Measurements from ENCODE around the gene TAS2R39. TPM values are rescaled to one million over a fixed set of nuclear protein-coding genes. Genes with fewer than 3 reads are reported as not detected.
A peak's percentile ranks its signal among the peaks of the same experiment; 100 is the strongest.
"Not testable (repeated sequence)": the region's sequence is repeated elsewhere in the genome, so short reads cannot be mapped to it uniquely, and the experiment has no call there.

TAS2R39 gene
- total and polyA plus RNA-seq, 9 donors = 0.32 TPM; not detected in 8

- H3K4me3 ChIP-seq (ENCODE audit: low read length); H3K27ac ChIP-seq (ENCODE audit: low read length); H3K36me3 ChIP-seq (ENCODE audit: control insufficient read depth, insufficient read depth, low read length); H3K4me1 ChIP-seq (ENCODE audit: control insufficient read depth, insufficient read depth, low read length); H3K27me3 ChIP-seq (ENCODE audit: control insufficient read depth, insufficient read depth, low read length); DNase-seq; H3K9me3 ChIP-seq (replicated peaks; ENCODE audit: control insufficient read depth, low read depth, low read length): not testable (repeated sequence)
- WGBS (ENCODE audit: insufficient coverage) = no CpG with 5 or more reads among the region's 4 CpGs
Measured at GRCh38 chr7:143180771-143181170, 2.4 kb upstream of the TAS2R39 start.

GRCh38 chr7:143181349-143181748, 1.9 kb upstream of the TAS2R39 start:
- Histone ChIP-seq H3K27ac (ENCODE audit: low read length) (no peak overlapping the region), H3K4me1 (ENCODE audit: control insufficient read depth, insufficient read depth, low read length) (no peaks in the 10 kb centered on the region), H3K27me3 (ENCODE audit: control insufficient read depth, insufficient read depth, low read length) (no peaks in the 10 kb centered on the region), H3K9me3 (replicated peaks; ENCODE audit: control insufficient read depth, low read depth, low read length) (peaks cover 4% of the 10 kb centered on the region), H3K4me3 (ENCODE audit: low read length) (no peak overlapping the region), H3K36me3 (ENCODE audit: control insufficient read depth, insufficient read depth, low read length) (no peaks in the 10 kb centered on the region)
- 90% methylated on average over 2 of the region's 2 CpGs for WGBS (ENCODE audit: insufficient coverage)
- no peak for DNase-seq

GRCh38 chr7:143185551-143185950, 2.3 kb downstream of the TAS2R39 start:
- WGBS (ENCODE audit: insufficient coverage) = no CpG with 5 or more reads among the region's 1 CpG

GRCh38 chr7:143188994-143189393, 5.8 kb downstream of the TAS2R39 start:
- Histone ChIP-seq H3K9me3 (replicated peaks; ENCODE audit: control insufficient read depth, low read depth, low read length) (no peaks in the 10 kb centered on the region), H3K4me3 (ENCODE audit: low read length) (no peak overlapping the region), H3K4me1 (ENCODE audit: control insufficient read depth, insufficient read depth, low read length) (no peaks in the 10 kb centered on the region), H3K36me3 (ENCODE audit: control insufficient read depth, insufficient read depth, low read length) (no peaks in the 10 kb centered on the region), H3K27ac (ENCODE audit: low read length) (no peak overlapping the region), H3K27me3 (ENCODE audit: control insufficient read depth, insufficient read depth, low read length) (no peaks in the 10 kb centered on the region)
- no peak for DNase-seq
- WGBS (ENCODE audit: insufficient coverage) = 46% methylated on average over 5 of the region's 6 CpGs

More at GRCh38 chr7:143185551-143185950, 2.3 kb downstream of the TAS2R39 start:
- Histone ChIP-seq H3K4me1 (ENCODE audit: control insufficient read depth, insufficient read depth, low read length) (no peaks in the 10 kb centered on the region), H3K27me3 (ENCODE audit: control insufficient read depth, insufficient read depth, low read length) (no peaks in the 10 kb centered on the region), H3K4me3 (ENCODE audit: low read length) (no peak overlapping the region), H3K36me3 (ENCODE audit: control insufficient read depth, insufficient read depth, low read length) (no peaks in the 10 kb centered on the region), H3K27ac (ENCODE audit: low read length) (no peak overlapping the region), H3K9me3 (replicated peaks; ENCODE audit: control insufficient read depth, low read depth, low read length) (no peaks in the 10 kb centered on the region)
- DNase-seq = no peak

- Histone ChIP-seq H3K27me3 (ENCODE audit: control insufficient read depth, insufficient read depth, low read length) (no peaks in the 10 kb centered on the region), H3K4me1 (ENCODE audit: control insufficient read depth, insufficient read depth, low read length) (no peaks in the 10 kb centered on the region), H3K9me3 (replicated peaks; ENCODE audit: control insufficient read depth, low read depth, low read length) (peaks cover 3% of the 10 kb centered on the region), H3K4me3 (ENCODE audit: low read length) (no peak overlapping the region), H3K27ac (ENCODE audit: low read length) (no peak overlapping the region), H3K36me3 (ENCODE audit: control insufficient read depth, insufficient read depth, low read length) (no peaks in the 10 kb centered on the region)
- DNase-seq = no peak
- no CpG with 5 or more reads among the region's 2 CpGs for WGBS (ENCODE audit: insufficient coverage)
Measured at GRCh38 chr7:143193880-143194279, 10.7 kb downstream of the TAS2R39 start.

- Histone ChIP-seq H3K9me3 (replicated peaks; ENCODE audit: control insufficient read depth, low read depth, low read length) (peaks cover 3% of the 10 kb centered on the region), H3K4me1 (ENCODE audit: control insufficient read depth, insufficient read depth, low read length) (no peaks in the 10 kb centered on the region), H3K27me3 (ENCODE audit: control insufficient read depth, insufficient read depth, low read length) (no peaks in the 10 kb centered on the region), H3K27ac (ENCODE audit: low read length) (no peak overlapping the region), H3K4me3 (ENCODE audit: low read length) (no peak overlapping the region), H3K36me3 (ENCODE audit: control insufficient read depth, insufficient read depth, low read length) (no peaks in the 10 kb centered on the region)
- no peak for DNase-seq
- WGBS (ENCODE audit: insufficient coverage) = 100% methylated on average over 1 of the region's 4 CpGs
Measured at GRCh38 chr7:143199040-143199439, 15.8 kb downstream of the TAS2R39 start.

- DNase-seq = no peak
- H3K9me3 ChIP-seq (replicated peaks; ENCODE audit: control insufficient read depth, low read depth, low read length) = no peaks in the 10 kb centered on the region
- H3K4me1 ChIP-seq (ENCODE audit: control insufficient read depth, insufficient read depth, low read length) = no peaks in the 10 kb centered on the region
- H3K27ac ChIP-seq (ENCODE audit: low read length) = no peak overlapping the region
- H3K4me3 ChIP-seq (ENCODE audit: low read length) = no peak overlapping the region
- H3K36me3 ChIP-seq (ENCODE audit: control insufficient read depth, insufficient read depth, low read length) = no peaks in the 10 kb centered on the region
- no peaks in the 10 kb centered on the region for H3K27me3 ChIP-seq (ENCODE audit: control insufficient read depth, insufficient read depth, low read length)
- 94% methylated on average over 2 of the region's 2 CpGs for WGBS (ENCODE audit: insufficient coverage)
Measured at GRCh38 chr7:143202161-143202560, 18.9 kb downstream of the TAS2R39 start.

- 76% methylated on average over 3 of the region's 3 CpGs for WGBS (ENCODE audit: insufficient coverage)
- no peaks in the 10 kb centered on the region for H3K4me1 ChIP-seq (ENCODE audit: control insufficient read depth, insufficient read depth, low read length)
- no peaks in the 10 kb centered on the region for H3K36me3 ChIP-seq (ENCODE audit: control insufficient read depth, insufficient read depth, low read length)
- H3K4me3 ChIP-seq (ENCODE audit: low read length) = no peak overlapping the region
- no peak overlapping the region for H3K27ac ChIP-seq (ENCODE audit: low read length)
- DNase-seq = no peak
- no peaks in the 10 kb centered on the region for H3K27me3 ChIP-seq (ENCODE audit: control insufficient read depth, insufficient read depth, low read length)
- no peaks in the 10 kb centered on the region for H3K9me3 ChIP-seq (replicated peaks; ENCODE audit: control insufficient read depth, low read depth, low read length)
Measured at GRCh38 chr7:143203386-143203785, 20.2 kb downstream of the TAS2R39 start.

- Histone ChIP-seq H3K4me1 (ENCODE audit: control insufficient read depth, insufficient read depth, low read length) (peaks cover 5% of the 10 kb centered on the region), H3K27ac (ENCODE audit: low read length) (no peak overlapping the region), H3K36me3 (ENCODE audit: control insufficient read depth, insufficient read depth, low read length) (no peaks in the 10 kb centered on the region), H3K9me3 (replicated peaks; ENCODE audit: control insufficient read depth, low read depth, low read length) (no peaks in the 10 kb centered on the region), H3K4me3 (ENCODE audit: low read length) (no peak overlapping the region), H3K27me3 (ENCODE audit: control insufficient read depth, insufficient read depth, low read length) (no peaks in the 10 kb centered on the region)
- peak; percentile 77 for DNase-seq
- 64% methylated on average over 7 of the region's 13 CpGs for WGBS (ENCODE audit: insufficient coverage)
Measured at GRCh38 chr7:143205560-143206293, 22.5 kb downstream of the TAS2R39 start.

GRCh38 chr7:143210541-143210940, 27.3 kb downstream of the TAS2R39 start:
- peaks cover 5% of the 10 kb centered on the region for H3K4me1 ChIP-seq (ENCODE audit: control insufficient read depth, insufficient read depth, low read length)
- DNase-seq = no peak
- no peak overlapping the region for H3K27ac ChIP-seq (ENCODE audit: low read length)
- H3K9me3 ChIP-seq (replicated peaks; ENCODE audit: control insufficient read depth, low read depth, low read length) = no peaks in the 10 kb centered on the region
- H3K36me3 ChIP-seq (ENCODE audit: control insufficient read depth, insufficient read depth, low read length) = no peaks in the 10 kb centered on the region
- 33% methylated on average over 4 of the region's 4 CpGs for WGBS (ENCODE audit: insufficient coverage)
- H3K4me3 ChIP-seq (ENCODE audit: low read length) = no peak overlapping the region
- H3K27me3 ChIP-seq (ENCODE audit: control insufficient read depth, insufficient read depth, low read length) = no peaks in the 10 kb centered on the region

GRCh38 chr7:143213478-143213877, 30.3 kb downstream of the TAS2R39 start:
- not testable (repeated sequence) for H3K9me3 ChIP-seq (replicated peaks; ENCODE audit: control insufficient read depth, low read depth, low read length); DNase-seq
- no CpG with 5 or more reads among the region's 4 CpGs for WGBS (ENCODE audit: insufficient coverage)

More at GRCh38 chr7:143213478-143213877, 30.3 kb downstream of the TAS2R39 start:
- not testable (repeated sequence) for H3K27me3 ChIP-seq (ENCODE audit: control insufficient read depth, insufficient read depth, low read length); H3K4me1 ChIP-seq (ENCODE audit: control insufficient read depth, insufficient read depth, low read length); H3K36me3 ChIP-seq (ENCODE audit: control insufficient read depth, insufficient read depth, low read length); H3K27ac ChIP-seq (ENCODE audit: low read length); H3K4me3 ChIP-seq (ENCODE audit: low read length)

Data from muscle of leg (tissue), 11 donors.